GM19193 (cell line): ENCODE results near the gene FAM98C.

Experiments used
- POLR2A ChIP-seq: IDR thresholded peaks from 4 replicates; pipeline ENCODE4 v1.6.1; 2011; ENCODE audit not compliant: insufficient read depth, insufficient read length; ENCODE audit errors: extremely low read depth

FAM98C gene

GRCh38 chr19:38405276-38405675, 2.4 kb downstream of the FAM98C start:
- no peak for TF ChIP-seq POLR2A

DNA sequence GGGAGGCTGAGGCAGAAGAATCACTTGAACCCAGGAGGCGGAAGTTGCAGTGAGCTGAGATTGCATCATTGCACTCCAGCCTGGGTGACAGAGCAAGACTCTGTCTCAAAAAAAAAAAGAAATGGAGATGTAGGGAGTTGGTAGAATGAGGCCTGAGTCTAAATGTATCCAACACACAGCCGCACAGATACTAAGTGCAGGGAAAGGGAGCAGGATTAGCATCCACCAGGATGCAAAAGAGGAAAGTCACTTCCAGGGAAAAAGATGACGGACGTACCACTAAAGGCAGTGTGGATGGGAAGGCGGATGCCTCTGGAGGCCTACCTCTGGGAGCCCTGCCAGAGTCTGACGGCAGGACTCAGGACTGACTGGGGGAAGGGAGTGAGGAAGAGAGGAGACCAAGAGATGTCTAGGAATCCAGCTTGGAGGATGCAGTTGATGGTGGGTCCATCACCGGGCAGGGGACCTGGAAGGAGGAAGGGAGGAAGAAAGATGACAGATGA, 6.8 kb downstream of the FAM98C start:
- TF ChIP-seq POLR2A: no peak

- TF ChIP-seq POLR2A: no peak
Measured at GRCh38 chr19:38411041-38411712, 8.3 kb downstream of the FAM98C start.

DNA sequence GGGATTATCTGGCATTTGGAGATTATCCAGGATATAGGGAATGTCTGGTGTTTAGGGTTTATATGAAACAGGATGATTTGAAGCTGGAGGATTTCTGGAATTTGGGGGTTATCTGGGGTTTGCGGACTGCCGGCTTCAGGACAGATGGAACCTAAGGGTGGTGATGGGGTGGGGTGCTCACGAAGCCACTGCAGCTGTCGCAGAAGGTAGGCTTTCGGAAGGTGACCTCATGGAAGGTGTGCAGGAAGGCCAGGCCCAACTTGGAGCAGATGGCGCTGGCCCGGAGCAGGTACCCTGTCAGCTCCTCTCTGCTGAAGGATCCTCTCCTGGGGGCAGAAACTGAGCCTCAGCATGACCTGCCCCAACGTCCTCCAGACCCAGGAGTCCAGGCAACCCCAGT, 9.6 kb downstream of the FAM98C start:
- TF ChIP-seq POLR2A: no peak

DNA sequence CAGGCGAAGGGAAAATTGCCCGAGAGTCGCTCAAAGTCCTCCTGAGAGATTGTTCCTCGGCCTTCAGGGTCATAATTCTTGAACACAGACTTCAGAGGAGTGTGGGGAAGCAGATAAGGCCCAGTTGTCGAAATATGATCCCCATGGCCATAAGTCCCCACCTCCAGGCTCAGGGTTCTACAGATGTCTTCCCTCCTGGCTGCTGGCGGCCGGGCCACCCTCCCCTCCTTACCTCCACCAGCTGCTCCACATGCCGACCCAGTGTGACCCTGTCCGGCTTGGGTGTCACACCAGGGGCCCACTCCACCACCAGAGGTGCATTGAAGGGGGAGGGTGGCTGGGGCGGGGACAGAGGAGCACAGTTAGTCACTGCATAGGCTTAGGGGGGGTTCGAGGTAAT, 10.1 kb downstream of the FAM98C start:
- no peak for TF ChIP-seq POLR2A

- TF ChIP-seq POLR2A: no peak
Measured at GRCh38 chr19:38413416-38413815, 10.5 kb downstream of the FAM98C start.

DNA sequence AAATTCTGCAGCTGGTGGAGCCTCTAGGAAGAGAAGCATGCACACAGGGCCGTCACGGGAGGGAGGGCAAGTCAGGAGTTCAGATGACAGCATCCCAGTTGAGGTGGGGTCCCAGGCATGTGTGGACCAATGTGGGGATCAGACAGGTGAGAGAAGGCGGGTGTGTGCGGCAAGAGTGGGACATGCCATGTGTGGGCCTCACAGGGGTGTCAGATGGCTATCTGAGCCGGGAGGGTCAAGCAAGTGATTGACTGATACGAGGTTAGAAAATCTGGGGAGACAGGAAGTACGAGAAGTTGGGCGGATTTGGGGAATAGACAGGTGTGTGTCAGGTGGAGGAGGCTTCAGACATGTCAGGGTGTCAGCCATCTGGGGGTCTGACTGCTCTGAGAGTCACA, 14.3 kb downstream of the FAM98C start:
- no peak for TF ChIP-seq POLR2A

- no peak for TF ChIP-seq POLR2A
Measured at GRCh38 chr19:38417544-38418506, 14.9 kb downstream of the FAM98C start.

- TF ChIP-seq POLR2A: no peak
Measured at GRCh38 chr19:38420935-38421334, 18.0 kb downstream of the FAM98C start.

- TF ChIP-seq POLR2A: no peak
Measured at GRCh38 chr19:38421856-38422255, 19.0 kb downstream of the FAM98C start.

DNA sequence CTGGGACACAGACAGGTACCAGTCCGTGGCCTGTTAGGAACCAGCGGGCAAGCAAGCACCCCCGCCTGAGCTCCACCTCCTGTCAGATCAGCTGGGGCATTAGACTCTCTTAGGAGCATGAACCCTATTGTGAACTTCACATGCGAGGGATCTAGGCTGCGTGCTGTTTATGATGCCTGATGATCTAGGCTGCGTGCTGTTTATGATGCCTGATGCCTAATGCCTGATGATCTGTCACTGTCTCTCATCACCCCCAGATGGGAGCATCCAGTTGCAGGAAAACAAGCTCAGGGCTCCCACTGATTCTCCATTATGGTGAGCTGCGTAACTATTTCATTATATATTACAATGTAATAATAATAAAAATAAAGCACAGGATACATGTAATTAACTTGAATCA, 19.5 kb downstream of the FAM98C start:
- no peak for TF ChIP-seq POLR2A

DNA sequence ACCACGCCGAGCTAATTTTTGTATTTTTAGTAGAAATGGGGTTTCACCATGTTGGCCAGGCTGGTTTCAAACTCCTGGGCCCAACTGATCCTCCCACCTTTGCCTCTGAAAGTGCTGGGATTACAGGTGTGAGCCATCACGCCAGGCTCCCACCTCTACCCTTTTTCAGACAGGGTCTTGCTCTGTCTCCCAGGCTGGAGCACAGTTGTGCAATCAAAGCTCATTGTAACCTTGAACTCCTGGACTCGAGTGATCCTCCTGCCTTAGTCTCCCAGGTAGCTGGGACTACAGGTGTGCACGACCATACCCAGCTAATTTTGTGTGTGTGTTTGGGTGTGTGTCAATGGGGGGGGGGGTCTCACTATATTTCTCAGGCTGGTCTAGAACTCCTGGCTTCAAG, 21.4 kb downstream of the FAM98C start:
- no peak for TF ChIP-seq POLR2A

GRCh38 chr19:38425222-38425809, 22.4 kb downstream of the FAM98C start:
- TF ChIP-seq POLR2A: no peak

DNA sequence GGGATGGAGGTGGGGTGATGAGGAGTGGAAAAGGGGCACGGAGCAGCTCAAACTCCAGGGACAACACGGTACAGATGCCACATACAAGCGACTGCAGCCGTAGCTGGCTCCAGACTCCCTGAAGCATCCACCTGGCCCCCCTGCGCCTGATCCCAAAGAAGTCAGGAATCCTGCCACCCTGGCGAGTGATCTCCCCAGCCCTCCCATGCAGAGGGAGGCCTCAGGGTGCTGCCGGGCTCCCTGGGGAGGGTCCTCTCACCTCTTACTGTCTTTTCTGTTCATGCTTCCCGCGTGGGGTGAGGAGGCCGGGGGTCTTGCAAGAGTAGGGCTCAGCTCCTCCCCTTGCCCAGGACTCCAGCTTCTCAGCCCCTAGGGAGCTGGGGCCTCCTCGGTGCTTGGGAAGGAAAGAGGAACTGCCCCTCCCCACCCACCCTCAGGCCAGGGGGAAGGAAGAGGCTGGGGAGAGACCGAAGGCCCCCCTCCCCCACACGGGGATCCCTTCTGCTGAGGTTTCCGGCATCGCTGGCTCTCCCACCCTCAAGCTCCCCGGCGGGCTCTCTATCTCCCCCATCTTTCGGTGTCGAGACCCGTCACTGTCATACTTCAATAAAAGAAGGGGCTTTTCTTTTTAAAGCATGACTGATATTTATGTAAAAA, 23.0 kb downstream of the FAM98C start, which contains the start of gene RASGRP4:
RASGRP4 (minus strand) TSS at position 410 of the 657 bp plus-strand sequence; CDS start at position 282, 128 bp downstream.
- TF ChIP-seq POLR2A: no peak
